HepG2 (cell line): ENCODE data around the gene RACGAP1. TPM values are rescaled to one million over a fixed set of nuclear protein-coding genes. Genes with fewer than 3 reads are reported as not detected.

Experiments used
- ATF7 ChIP-seq, 2 experiments: fragments of 450-650 bp in 1 of 2; sonication (generic) in 1 of 2; formaldehyde crosslinking in 1 of 2; IDR thresholded peaks; 2 replicates each; pipeline versions ENCODE4 v1.4.0 to v1.6.1; 2016 to 2020; ENCODE audit warnings: antibody characterized with exemption in 1 of 2, mild to moderate bottlenecking in 1 of 2, missing genetic modification reagents in 1 of 2
- FIP1L1 ChIP-seq: fragments of 200-400 bp; formaldehyde crosslinking; IDR thresholded peaks from 2 replicates; pipeline ENCODE4 v1.6.1; 2018; ENCODE audit warnings: low read depth, mild to moderate bottlenecking, low read length, moderate library complexity, borderline replicate concordance; ENCODE audit not compliant: insufficient read depth
- KLF16 ChIP-seq, 2 experiments: sonication (generic) in 1 of 2; formaldehyde crosslinking in 1 of 2; IDR thresholded peaks; 2 replicates each; pipeline versions ENCODE4 v1.6.1 to v1.8.0; 2016 to 2023; ENCODE audit warnings: missing genetic modification reagents in 2 of 2, missing compliant biosample characterization in 1 of 2
- polyA plus RNA-seq, 8 experiments: library from polyadenylated mRNA; depleted of rRNA in 3 of 8; stranded (reverse) in 7 of 8; unstranded in 1 of 8; fragments of >200 nt; fragmentation: Illumina TruSeq in 4 of 8; extraction: Trizol in 4 of 8; gene quantifications; 2 replicates each; pipeline versions ENCODE4 v1.2.1 to v1.2.3, GENCODE V29; 2011 to 2016; ENCODE audit warnings: low read depth in 4 of 8, missing spikeins in 1 of 8, mixed read lengths in 1 of 8; ENCODE audit not compliant: insufficient read depth in 1 of 8
- total RNA-seq, 5 experiments: library from RNA; depleted of rRNA; stranded (reverse); fragments of >200 nt; fragmentation: Illumina TruSeq; extraction: Trizol; gene quantifications; 2 replicates each; pipeline ENCODE4 v1.2.3, GENCODE V29; 2016; ENCODE audit warnings: low read depth in 1 of 5
- TF ChIP-seq, protein P1 (sequence below): sonication (generic); formaldehyde crosslinking; IDR thresholded peaks from 2 replicates; pipeline ENCODE4 v1.4.0; 2020; ENCODE audit warnings: missing genetic modification reagents
- TF ChIP-seq, protein P2 (sequence below): sonication (generic); formaldehyde crosslinking; IDR thresholded peaks from 2 replicates; pipeline ENCODE4 v1.8.0; 2022; ENCODE audit warnings: mild to moderate bottlenecking, missing genetic modification reagents, borderline replicate concordance
- TF ChIP-seq, protein P3 (sequence below): sonication (generic); formaldehyde crosslinking; IDR thresholded peaks from 2 replicates; pipeline ENCODE4 v1.5.0; 2020; ENCODE audit warnings: mild to moderate bottlenecking, missing genetic modification reagents
- TF ChIP-seq, protein P4 (sequence below): sonication (generic); formaldehyde crosslinking; IDR thresholded peaks from 2 replicates; pipeline ENCODE4 v1.4.0; 2020; ENCODE audit warnings: low read depth, mild to moderate bottlenecking, missing genetic modification reagents
- TF ChIP-seq, protein P5 (sequence below): conservative IDR thresholded peaks from 2 replicates; pipeline ENCODE4 v1.6.1; 2018; ENCODE audit warnings: missing genetic modification reagents
- TF ChIP-seq, protein P6 (sequence below): IDR thresholded peaks from 2 replicates; pipeline ENCODE4 v1.6.1; 2016

The RACGAP1 gene
- total and polyA plus RNA-seq, 2 of the 13 experiments (the other 11 are each of a cell fraction or from before 2014, with no cell fraction given), result 16.7 to 57.9 TPM

DNA sequence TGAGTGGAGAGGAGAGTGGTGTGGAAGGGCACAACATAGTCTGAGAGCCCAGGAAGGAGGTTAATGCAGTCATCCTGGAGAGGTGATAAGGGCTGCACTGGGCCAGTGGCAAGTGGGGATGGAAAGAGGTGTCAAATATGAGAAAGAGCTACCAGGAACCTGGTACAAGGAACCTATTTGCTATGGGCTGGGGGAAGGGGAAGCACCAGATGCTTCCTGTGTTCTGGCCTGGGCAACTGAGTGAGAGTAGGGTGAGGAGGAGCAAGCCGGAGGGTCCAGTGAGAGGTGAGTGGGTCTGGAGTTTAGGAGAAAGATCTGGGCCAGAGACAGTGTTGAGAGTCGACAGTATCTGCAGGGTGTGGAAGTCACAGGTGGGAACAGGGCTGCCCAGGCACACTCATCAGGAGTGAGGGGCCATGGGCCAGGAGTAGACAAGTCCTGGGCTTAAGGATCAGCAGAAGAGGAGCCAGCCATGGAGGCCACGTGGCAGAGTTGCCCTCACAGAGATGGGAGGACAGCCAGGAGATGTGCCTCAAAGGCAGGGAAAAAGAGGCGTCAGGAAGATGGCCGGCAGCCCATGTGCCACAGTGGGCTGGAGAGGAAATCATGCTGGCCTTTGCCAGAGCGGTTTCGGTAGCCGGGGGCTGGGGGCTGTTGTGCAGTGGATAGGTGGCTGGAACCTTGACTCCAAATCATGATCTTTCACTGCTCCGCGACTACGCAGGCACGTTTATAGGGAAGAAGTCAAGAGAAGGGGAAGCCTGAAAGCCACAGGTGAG is 55.5 kb downstream of the RACGAP1 start (continued):
- TF ChIP-seq, protein P1, sequence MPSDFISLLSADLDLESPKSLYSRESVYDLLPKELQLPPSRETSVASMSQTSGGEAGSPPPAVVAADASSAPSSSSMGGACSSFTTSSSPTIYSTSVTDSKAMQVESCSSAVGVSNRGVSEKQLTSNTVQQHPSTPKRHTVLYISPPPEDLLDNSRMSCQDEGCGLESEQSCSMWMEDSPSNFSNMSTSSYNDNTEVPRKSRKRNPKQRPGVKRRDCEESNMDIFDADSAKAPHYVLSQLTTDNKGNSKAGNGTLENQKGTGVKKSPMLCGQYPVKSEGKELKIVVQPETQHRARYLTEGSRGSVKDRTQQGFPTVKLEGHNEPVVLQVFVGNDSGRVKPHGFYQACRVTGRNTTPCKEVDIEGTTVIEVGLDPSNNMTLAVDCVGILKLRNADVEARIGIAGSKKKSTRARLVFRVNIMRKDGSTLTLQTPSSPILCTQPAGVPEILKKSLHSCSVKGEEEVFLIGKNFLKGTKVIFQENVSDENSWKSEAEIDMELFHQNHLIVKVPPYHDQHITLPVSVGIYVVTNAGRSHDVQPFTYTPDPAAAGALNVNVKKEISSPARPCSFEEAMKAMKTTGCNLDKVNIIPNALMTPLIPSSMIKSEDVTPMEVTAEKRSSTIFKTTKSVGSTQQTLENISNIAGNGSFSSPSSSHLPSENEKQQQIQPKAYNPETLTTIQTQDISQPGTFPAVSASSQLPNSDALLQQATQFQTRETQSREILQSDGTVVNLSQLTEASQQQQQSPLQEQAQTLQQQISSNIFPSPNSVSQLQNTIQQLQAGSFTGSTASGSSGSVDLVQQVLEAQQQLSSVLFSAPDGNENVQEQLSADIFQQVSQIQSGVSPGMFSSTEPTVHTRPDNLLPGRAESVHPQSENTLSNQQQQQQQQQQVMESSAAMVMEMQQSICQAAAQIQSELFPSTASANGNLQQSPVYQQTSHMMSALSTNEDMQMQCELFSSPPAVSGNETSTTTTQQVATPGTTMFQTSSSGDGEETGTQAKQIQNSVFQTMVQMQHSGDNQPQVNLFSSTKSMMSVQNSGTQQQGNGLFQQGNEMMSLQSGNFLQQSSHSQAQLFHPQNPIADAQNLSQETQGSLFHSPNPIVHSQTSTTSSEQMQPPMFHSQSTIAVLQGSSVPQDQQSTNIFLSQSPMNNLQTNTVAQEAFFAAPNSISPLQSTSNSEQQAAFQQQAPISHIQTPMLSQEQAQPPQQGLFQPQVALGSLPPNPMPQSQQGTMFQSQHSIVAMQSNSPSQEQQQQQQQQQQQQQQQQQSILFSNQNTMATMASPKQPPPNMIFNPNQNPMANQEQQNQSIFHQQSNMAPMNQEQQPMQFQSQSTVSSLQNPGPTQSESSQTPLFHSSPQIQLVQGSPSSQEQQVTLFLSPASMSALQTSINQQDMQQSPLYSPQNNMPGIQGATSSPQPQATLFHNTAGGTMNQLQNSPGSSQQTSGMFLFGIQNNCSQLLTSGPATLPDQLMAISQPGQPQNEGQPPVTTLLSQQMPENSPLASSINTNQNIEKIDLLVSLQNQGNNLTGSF (CRISPR knock-in tag), result no peak
- TF ChIP-seq FIP1L1 (no peak), KLF16 (CRISPR knock-in tag; IDR thresholded peaks at IDR 0.05) (no peak), ATF7 (IDR thresholded peaks at IDR 0.05) (no peak), ATF7 (CRISPR knock-in tag; IDR thresholded peaks at IDR 0.05) (no peak)
- TF ChIP-seq, protein P2, sequence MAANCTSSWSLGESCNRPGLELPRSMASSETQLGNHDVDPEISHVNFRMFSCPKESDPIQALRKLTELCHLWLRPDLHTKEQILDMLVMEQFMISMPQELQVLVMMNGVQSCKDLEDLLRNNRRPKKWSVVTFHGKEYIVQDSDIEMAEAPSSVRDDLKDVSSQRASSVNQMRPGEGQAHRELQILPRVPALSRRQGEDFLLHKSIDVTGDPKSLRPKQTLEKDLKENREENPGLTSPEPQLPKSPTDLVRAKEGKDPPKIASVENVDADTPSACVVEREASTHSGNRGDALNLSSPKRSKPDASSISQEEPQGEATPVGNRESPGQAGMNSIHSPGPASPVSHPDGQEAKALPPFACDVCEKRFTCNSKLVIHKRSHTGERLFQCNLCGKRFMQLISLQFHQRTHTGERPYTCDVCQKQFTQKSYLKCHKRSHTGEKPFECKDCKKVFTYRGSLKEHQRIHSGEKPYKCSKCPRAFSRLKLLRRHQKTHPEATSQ (CRISPR knock-in tag), result no peak
- TF ChIP-seq, protein P3, sequence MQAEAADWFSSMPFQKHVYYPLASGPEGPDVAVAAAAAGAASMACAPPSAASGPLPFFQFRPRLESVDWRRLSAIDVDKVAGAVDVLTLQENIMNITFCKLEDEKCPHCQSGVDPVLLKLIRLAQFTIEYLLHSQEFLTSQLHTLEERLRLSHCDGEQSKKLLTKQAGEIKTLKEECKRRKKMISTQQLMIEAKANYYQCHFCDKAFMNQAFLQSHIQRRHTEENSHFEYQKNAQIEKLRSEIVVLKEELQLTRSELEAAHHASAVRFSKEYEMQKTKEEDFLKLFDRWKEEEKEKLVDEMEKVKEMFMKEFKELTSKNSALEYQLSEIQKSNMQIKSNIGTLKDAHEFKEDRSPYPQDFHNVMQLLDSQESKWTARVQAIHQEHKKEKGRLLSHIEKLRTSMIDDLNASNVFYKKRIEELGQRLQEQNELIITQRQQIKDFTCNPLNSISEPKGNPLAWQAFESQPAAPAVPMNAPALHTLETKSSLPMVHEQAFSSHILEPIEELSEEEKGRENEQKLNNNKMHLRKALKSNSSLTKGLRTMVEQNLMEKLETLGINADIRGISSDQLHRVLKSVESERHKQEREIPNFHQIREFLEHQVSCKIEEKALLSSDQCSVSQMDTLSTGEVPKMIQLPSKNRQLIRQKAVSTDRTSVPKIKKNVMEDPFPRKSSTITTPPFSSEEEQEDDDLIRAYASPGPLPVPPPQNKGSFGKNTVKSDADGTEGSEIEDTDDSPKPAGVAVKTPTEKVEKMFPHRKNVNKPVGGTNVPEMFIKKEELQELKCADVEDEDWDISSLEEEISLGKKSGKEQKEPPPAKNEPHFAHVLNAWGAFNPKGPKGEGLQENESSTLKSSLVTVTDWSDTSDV (CRISPR knock-in tag), result no peak
- TF ChIP-seq, protein P4, sequence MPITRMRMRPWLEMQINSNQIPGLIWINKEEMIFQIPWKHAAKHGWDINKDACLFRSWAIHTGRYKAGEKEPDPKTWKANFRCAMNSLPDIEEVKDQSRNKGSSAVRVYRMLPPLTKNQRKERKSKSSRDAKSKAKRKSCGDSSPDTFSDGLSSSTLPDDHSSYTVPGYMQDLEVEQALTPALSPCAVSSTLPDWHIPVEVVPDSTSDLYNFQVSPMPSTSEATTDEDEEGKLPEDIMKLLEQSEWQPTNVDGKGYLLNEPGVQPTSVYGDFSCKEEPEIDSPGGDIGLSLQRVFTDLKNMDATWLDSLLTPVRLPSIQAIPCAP (CRISPR knock-in tag), result no peak
- TF ChIP-seq, protein P5, sequence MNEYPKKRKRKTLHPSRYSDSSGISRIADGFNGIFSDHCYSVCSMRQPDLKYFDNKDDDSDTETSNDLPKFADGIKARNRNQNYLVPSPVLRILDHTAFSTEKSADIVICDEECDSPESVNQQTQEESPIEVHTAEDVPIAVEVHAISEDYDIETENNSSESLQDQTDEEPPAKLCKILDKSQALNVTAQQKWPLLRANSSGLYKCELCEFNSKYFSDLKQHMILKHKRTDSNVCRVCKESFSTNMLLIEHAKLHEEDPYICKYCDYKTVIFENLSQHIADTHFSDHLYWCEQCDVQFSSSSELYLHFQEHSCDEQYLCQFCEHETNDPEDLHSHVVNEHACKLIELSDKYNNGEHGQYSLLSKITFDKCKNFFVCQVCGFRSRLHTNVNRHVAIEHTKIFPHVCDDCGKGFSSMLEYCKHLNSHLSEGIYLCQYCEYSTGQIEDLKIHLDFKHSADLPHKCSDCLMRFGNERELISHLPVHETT (CRISPR knock-in tag), result no peak
- TF ChIP-seq, protein P6, sequence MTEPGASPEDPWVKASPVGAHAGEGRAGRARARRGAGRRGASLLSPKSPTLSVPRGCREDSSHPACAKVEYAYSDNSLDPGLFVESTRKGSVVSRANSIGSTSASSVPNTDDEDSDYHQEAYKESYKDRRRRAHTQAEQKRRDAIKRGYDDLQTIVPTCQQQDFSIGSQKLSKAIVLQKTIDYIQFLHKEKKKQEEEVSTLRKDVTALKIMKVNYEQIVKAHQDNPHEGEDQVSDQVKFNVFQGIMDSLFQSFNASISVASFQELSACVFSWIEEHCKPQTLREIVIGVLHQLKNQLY (CRISPR knock-in tag), result no peak
